Endothelial cell of hepatic sinusoid (primary cell): Measurements from ENCODE around the gene PPFIBP2.
"Not testable (repeated sequence)": the region's sequence is repeated elsewhere in the genome, so short reads cannot be mapped to it uniquely, and the experiment has no call there.

Experiments
- in situ Hi-C: cut with HindIII; loops from 2 replicates; pipeline ENCODE4 v1.10.0; 2017; ENCODE audit warnings: low sequenced_read_pairs

PPFIBP2 gene

DNA sequence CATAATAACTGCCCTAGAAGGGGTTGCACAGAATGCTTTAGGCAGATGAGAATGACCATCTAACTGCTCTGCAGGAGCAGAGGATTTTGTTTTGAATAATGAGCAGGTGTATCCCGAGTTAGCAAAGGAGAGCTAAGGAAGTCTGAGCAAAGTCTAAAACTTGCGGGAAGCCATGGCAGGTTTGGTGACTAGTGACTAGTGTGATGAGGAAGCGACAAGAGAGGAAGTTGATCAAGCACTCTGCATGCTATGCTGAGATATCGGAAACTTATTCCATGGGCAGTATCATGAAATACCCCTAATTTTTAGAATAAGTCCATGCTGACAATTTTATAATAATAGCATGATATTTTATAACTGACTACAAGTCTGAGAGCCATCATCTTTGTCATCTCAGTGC is 15.6 kb upstream of the PPFIBP2 start:
- in situ Hi-C loops: no loop called here

DNA sequence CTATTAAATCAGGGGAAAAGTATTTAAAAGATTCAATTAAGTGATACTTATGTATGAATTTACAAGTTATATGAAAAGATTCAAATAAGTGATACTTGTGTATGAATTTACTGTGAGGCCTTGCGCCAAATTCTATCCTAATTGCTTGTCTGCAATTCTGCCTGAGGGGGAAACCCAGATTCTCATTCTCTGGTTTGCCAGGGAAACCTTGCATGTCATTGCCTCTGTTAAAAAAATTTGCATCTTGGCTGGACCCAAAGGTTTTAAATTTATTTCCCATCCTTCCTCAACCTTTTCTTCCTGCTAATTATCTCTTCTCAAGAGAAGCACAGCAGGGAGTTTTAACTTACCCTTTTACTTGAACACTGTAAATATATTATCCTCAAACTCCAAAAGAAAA is 14.7 kb upstream of the PPFIBP2 start:
- in situ Hi-C loops: no loop called here

DNA sequence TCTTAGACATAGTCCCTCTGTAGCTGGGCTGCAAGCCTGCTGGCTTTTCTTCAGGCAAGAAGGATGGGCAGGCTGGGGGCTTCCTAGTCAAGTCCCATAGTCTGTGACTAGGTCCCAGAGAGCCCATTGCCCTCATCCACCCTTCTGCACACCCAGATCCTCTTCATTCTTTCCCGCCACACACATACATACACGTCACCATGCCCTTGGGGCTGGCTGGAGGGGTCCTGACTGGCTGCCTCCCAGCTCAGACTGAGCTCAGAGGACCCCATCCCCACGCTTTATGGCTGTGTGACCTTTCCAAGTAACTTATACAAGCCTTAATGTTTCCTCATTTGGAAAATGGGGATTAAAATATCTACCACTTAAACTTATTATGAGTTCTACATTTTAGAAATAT is 13.5 kb upstream of the PPFIBP2 start:
- in situ Hi-C loops: no loop called here

DNA sequence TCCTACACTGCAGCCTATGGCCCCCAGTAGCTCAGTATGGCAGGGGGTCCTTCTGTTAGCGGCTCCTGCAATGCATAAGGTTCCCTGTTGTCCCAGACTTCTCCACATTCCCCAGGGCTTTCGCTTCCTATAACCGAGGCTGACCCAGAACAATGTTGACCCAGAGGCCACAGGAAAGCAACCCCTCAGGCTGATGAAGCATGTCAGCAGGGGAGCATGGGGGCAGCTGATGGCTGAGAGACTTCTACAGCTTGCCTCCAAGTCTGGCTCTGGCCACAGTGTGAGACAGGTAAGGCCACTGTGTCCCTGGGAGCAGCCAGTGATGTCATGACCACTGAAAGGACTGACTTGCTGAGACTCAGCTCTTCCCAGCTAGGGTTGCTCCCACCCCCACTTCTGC is 12.5 kb upstream of the PPFIBP2 start:
- in situ Hi-C loops: no loop called here

DNA sequence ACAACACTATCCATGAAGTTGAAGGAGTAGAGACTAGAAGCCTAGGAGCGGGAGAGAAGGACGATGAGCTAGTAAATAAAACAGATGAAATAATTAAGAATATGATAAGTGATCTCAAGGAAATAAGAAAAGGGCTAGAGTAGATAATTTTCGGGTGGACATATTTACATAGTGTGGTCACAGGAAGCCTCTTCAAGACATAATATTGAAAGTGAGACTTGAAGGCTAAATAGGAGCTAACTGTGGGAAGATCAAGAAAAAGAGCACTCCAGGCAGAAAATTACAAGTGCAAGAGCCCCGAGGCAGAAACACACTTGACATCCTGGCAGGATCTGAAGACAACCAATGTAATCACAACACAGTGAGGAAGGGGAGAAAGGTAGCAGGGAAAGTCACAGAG is 11.9 kb upstream of the PPFIBP2 start:
- in situ Hi-C loops: no loop called here

DNA sequence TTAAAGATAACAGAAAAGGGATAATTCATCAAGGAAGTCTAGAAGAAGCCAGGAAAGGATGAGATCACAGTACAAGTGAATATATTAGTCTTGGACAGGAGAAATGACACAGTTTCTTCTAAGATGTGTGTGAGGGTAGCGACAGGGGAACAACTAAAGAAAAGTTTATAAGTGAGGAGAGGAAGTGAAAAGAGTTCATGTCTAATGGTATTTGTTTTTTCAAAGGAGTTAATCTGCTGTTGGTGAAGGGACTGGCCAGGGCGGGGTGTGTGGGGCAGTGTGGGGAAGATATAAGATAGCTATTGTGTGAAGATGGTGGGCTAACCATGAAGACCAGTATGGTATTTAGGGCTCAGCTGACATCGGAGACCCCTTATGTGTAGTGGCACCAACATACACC is 7.6 kb upstream of the PPFIBP2 start:
- in situ Hi-C loops: no loop called here

DNA sequence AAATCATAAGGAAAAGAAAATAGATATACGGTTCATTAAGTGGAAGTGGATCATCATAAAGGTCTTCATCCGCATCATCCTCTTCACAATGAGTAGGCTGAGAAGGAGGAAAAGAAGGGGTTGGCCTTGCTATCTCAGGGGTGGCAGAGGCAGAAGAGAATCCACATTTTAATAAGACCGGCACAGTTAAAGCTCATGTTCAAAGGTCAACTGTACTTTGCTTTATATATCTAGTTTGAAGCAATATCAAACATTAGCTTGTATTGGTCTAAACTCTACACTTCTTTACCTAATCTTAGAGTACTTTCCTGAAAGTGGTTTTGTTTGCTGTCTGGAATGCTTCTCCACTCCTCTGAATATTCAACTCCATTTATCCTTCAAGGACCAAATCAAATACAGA is 5.7 kb upstream of the PPFIBP2 start:
- in situ Hi-C loops: no loop called here

DNA sequence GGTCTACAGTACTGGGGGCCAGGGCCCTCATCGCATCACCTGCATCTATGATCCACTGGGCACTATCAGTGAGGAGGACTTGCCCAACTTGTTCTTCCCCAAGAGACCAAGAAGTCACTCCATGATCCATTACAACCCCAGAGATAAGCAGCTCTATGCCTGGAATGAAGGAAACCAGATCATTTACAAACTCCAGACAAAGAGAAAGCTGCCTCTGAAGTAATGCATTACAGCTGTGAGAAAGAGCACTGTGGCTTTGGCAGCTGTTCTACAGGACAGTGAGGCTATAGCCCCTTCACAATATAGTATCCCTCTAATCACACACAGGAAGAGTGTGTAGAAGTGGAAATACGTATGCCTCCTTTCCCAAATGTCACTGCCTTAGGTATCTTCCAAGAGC is 3.8 kb upstream of the PPFIBP2 start:
- in situ Hi-C loops: no loop called here

DNA sequence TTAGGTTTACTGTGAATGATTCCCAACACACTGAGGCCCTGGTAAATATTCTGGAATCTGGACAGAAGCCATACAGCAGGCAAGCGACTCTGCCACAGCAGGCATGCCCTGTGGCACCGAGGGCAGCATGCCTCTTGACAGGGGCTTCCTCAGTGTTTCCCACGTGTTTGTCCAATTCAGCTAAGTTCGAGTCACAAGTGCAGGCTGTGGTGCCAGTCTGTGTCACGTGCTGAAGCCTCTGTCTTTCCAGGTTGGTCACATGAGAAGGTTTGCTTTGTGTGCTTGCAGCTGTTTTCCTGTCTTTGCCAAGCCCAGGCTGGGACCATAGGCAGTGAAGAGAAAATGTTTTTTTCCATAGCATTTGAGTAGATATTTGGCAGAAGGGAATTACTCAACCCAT is 2.4 kb upstream of the PPFIBP2 start:
- in situ Hi-C loops: no loop called here

DNA sequence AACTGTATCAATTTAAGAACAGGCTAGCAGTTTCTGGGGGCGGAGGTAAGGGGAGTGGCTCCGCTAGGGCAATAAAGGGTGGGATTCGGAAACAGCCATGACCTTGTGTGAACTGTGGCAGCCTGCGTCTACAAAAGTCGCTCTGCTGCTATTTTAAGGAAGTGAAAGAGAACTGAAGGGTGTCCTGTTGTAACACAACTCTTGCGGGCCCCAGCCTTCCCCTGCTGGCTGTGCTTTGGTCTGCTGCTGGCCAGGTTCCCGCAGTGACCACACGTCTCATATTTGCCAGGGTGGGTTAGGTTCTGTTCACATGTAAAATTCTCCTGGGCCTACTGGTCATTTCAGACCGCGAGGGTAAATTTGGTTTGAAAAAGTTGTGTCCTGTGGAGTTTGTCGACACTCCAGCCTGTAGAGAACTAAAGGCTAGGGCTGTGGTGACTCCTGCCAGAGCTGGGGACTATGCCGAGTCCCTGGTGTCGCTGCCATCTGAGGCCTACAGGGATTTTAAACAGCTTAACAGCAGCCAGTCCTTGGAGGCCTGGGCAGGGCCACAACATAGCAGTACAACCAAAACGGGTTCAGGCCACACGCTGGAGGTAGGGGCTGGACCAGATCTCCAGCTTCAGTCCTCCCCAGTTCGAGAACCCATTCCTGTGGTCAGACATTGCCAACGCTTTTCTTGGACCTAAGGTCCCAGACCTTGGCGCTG is 1.1 kb upstream of the PPFIBP2 start:
- in situ Hi-C loops: no loop called here

DNA sequence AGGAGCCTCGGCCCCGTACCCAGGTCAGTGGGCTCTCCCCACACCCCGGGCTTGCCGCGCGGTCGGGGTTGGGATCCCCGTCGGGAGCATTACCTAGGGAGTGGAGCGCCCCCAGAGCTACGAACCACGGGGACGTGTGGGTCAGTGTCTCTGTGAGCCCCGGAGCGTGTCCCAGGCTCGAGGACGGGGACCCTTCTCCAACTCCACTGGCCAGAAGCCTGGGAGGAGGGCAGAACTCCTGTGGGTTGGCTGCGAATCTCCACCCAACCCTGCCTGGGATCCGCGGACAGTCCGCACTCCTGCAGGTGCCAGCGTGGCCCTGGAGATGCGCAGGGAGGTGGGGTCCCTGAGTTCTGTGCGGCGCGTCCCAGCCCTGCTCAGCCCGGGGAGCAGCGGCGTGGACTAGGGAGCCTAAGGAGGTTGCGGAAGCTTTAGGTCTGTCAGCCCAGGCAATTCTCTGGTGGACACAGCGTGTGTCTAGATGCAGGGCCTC is 346 bp downstream of the PPFIBP2 start:
- in situ Hi-C loops: no loop called here

DNA sequence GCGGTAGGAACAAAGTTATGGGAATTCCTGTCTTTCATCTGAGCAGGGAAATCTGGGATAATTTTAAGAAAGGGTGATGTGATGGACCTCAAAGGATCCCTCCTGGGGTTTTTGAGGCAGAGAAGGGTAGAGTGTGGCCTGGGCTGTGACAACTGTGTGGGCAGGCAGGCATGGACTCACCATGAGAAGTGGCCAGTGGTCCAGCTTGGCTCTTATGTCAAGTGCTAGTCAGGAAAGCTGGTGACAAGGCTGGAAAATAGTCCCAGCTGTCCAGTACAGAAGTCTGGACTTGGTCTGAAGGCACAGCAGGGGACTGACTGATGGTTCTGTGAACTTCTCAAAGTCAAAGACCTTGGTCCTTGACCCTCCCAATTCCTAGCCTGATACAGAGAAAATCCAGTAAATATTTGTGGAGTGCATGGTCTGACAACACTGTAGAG is 1.7 kb downstream of the PPFIBP2 start:
- in situ Hi-C loops: no loop called here

DNA sequence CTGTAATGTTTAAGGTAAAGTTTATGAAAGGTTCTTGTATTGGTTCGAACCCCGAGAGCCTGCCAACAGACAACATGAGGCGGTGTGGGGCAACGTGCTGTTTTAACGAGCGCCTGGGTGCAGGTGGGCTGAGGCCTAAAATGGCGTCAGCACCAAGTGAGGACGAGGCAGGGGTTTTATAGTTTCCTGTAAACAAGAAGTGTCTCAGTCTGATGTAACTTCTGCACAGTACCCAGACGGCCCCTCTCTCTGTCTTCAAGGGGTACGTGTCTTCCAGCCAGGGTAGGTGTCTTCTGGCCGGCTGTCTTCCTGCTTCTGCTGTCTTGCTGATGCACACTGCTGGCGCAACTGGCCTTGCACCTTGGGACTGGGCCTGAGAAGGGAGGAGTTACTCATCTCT is 2.7 kb downstream of the PPFIBP2 start:
- in situ Hi-C loops: no loop called here

DNA sequence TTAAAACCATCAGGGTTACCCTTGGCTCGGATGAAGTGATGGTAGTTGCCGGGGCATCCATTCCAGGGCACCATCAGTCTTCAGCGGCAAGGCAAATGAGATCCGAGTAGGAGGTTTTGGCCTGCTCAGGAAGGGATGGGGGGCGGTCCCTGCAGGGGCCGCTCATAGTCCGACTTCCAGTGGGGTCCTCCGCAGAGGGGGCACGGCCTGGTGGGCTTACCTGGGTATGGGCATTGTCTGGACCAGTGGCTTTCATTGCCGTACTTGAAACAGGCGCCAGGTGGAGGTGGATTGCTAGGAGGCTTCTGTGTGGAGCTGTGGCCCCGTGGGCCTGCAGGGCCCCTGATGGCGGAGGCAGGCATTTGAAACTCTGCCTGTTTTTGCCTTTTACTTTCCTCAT is 3.9 kb downstream of the PPFIBP2 start:
- in situ Hi-C loops: not testable (repeated sequence)

DNA sequence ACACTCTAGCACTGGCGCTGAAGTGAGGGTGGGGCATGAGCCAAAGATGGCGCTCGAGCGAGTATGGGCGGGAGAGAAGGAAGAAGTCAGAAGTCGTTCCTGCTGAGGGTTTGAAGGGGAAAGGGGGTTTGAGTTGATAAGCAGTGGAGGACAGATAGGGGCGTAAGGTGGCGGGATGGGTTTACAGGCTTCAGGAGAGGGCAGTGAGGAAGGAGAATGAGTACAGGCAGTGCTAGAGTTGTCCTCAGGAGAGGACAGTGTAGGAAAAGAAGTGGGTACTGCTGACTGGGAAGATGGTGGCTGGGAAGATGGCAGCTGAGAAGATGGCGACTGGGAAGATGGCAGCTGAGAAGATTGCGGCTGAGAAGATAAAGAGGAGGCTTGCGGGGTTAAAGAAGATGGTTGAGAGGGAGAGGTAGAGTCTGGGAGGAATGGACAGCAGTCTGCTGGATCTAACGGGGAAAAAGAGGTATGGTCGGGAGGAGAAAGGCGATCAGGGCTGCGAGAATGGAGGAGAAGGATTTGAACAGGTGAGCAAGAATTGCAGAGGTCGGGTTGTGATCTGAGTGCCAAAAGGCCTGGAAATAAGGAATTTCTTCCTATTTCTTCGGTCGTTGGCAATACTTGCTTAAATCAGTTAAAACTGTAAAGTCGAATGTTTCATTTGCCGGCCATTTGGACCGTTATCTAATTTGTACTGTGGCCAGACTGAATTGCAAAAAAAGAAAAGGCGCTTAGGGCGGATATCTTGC is 5.2 kb downstream of the PPFIBP2 start:
- in situ Hi-C loops: no loop called here

DNA sequence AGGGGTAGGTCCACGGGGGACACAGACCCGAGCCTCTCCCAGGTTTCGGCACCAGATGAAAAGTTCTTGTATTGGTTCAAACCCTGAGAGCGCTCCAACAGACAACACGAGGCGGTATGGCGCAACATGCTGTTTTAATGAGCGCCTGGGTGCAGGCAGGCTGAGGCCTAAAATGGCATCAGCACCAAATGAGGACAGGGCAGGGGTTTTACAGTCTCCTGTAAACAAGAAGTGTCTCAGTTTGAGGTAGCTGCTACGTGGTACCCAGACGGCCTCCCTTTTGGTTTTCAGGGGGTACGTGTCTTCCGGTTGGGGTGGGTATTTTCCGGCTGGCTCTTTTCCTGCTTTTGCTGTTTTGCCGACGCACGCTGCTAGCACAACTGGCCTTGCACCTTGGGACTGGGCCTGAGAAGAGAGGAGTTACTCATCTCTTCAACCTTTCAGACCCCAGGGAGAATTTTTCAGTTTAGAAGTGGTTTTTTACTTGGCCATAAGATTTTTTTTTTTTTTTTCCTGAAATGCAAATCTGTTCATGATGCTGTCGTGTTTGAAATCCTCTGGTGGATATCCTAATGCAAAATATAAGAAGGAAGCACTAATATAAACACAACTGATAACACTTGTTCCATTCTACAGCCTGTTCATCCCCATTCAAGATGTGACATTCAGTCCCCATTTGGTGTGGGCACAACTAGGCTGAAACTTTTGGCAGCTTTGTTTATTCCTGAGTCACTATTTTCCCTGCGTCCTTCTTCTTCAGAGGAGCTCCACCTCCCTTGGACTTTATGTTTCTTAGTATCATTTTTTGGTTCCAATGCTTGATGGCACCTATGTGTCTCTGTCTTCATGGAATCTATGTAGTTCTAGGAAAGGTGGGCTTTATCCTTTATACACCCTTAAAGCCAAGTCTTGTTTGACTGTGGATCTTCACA is 6.5 kb downstream of the PPFIBP2 start:
- in situ Hi-C loops: no loop called here

DNA sequence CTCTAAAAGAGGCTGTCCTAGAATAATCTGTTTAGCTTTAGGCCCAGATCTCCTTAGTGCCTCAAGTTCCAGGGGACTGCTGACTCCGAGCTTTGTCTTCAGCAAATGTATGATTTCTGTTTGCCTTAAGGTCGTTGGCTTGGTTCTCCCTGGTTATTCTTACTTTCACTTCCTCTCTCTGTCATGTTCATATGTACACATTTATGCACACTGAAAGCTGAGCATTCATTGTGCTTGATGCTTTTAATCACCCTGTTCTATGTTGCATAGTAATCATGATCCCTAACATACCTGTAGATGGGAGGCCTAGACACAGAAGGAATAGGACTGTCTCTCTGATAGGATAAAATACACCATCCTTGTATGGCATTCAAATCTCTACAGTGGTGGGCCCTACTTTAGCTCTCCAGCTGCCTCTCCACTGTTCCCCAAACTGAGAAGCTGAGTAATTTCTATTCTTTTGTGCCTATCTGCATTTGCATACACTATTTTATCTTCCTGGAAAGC is 7.2 kb downstream of the PPFIBP2 start:
- in situ Hi-C loops: no loop called here

DNA sequence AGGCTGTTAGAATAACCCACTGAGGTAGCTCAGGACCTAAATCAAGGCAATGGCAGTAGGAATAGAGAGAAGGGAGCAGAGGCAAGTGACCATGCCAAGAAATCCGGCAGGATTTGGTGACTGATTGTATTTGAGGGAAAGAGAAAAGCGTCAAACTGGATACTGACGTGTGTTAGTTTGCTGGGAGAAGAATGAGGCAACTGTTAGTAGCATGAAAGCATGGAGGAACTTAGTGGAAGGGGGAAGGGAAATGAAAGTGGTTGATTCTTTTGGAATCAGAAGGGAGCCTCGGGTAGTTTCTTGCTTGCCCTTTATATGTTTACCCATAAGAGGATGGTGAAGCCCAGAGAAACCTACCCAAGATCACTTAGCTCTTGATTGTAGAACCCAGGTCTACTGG is 8.3 kb downstream of the PPFIBP2 start:
- in situ Hi-C loops: no loop called here

DNA sequence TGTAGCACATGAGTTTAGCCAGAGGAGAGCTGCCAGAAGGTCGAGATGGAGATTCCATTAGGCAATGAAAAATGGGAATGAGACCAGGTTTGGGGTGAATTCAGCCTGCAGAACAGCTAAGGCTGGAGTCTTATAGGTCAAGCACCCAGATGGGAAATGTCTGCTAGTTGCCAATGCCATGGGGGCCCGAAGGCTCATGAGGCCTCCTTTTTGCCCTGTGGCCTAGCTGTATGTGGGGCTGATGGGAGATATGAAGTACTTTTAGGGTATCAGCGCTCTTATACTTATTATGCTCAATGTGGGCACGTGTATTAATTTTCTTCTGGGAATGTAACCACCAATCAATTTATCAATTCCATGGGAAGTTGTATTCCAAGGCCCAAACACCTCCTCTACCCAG is 8.7 kb downstream of the PPFIBP2 start:
- in situ Hi-C loops: no loop called here

DNA sequence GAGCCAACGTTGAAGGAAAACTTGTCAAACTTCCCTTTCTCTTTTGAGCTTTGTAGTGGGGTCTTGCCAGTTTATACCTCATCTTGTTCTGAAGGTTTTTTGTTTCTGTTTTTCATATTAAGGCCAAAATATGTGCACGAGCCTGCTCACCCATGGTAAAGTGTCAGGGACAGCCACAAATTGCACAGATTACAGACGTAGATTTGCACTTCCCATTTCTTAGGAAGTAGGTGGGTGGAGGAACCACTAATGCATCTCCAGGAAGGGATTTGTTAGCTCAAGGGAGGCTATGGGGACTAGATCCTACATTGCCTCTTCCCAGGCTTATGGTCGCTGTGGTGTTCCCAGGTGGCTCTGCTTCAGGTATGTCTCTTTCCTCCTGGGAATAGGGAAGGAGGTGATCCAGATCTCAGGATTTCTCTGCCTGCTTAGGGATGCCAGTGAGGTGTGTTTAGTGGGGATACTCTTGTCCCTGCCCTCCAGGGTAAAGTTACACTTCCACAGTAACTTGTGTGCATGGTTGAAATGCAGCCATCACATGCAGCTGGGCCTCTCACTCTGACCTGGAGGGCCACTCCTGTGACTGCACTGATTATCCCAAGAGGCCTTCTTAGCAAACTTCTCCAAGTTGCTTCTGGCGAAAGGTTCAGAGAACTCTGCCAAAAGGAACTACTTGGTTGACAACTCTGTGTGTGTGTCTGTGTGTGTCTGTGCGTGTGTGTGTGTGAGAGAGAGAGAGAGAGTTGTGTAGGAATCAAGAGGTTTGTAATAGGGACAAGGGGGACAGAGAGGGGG is 9.8 kb downstream of the PPFIBP2 start:
- in situ Hi-C loops: no loop called here
